ENCODE data around the gene PIGP.
"Not testable (repeated sequence)": the region's sequence is repeated elsewhere in the genome, so short reads cannot be mapped to it uniquely, and the experiment has no call there.

PIGP gene

GRCh38 chr21:37060296-37060695 lies 12.6 kb downstream of the PIGP start:
- no peak for TF ChIP-seq CTCF (IDR thresholded peaks at IDR 0.05; ENCODE audit: insufficient read depth, low read length, poor library complexity, severe bottlenecking)
- DNase-seq (ENCODE audit: extremely low read depth, insufficient read length) = no peak
- H3K36me3 ChIP-seq (ENCODE audit: control insufficient read depth, insufficient read depth, low read length) = no peaks in the 10 kb centered on the region
- H3K27me3 ChIP-seq (replicated peaks; ENCODE audit: control insufficient read depth, insufficient read depth, low read length) = no peaks in the 10 kb centered on the region
- H3K4me3 ChIP-seq (replicated peaks; ENCODE audit: low read depth, low read length) = no peak overlapping the region

- Histone ChIP-seq H3K36me3 (ENCODE audit: control insufficient read depth, insufficient read depth, low read length) (no peaks in the 10 kb centered on the region), H3K27me3 (replicated peaks; ENCODE audit: control insufficient read depth, insufficient read depth, low read length) (no peaks in the 10 kb centered on the region), H3K4me3 (replicated peaks; ENCODE audit: low read depth, low read length) (no peak overlapping the region)
- TF ChIP-seq CTCF (IDR thresholded peaks at IDR 0.05; ENCODE audit: insufficient read depth, low read length, poor library complexity, severe bottlenecking) = no peak
- no peak for DNase-seq (ENCODE audit: extremely low read depth, insufficient read length)
Measured at GRCh38 chr21:37059181-37059580, 13.7 kb downstream of the PIGP start.

GRCh38 chr21:37058261-37058660 lies 14.6 kb downstream of the PIGP start:
- Histone ChIP-seq H3K27me3 (replicated peaks; ENCODE audit: control insufficient read depth, insufficient read depth, low read length) (no peaks in the 10 kb centered on the region), H3K36me3 (ENCODE audit: control insufficient read depth, insufficient read depth, low read length) (no peaks in the 10 kb centered on the region), H3K4me3 (replicated peaks; ENCODE audit: low read depth, low read length) (no peak overlapping the region)
- no peak for TF ChIP-seq CTCF (IDR thresholded peaks at IDR 0.05; ENCODE audit: insufficient read depth, low read length, poor library complexity, severe bottlenecking)
- no peak for DNase-seq (ENCODE audit: extremely low read depth, insufficient read length)

- Histone ChIP-seq H3K36me3 (ENCODE audit: control insufficient read depth, insufficient read depth, low read length) (no peaks in the 10 kb centered on the region), H3K27me3 (replicated peaks; ENCODE audit: control insufficient read depth, insufficient read depth, low read length) (no peaks in the 10 kb centered on the region), H3K4me3 (replicated peaks; ENCODE audit: low read depth, low read length) (no peak overlapping the region)
- TF ChIP-seq CTCF (IDR thresholded peaks at IDR 0.05; ENCODE audit: insufficient read depth, low read length, poor library complexity, severe bottlenecking) = no peak
- no peak for DNase-seq (ENCODE audit: extremely low read depth, insufficient read length)
Measured at GRCh38 chr21:37057614-37058013, 15.3 kb downstream of the PIGP start.

- Histone ChIP-seq H3K4me3 (replicated peaks; ENCODE audit: low read depth, low read length) (no peak overlapping the region), H3K36me3 (ENCODE audit: control insufficient read depth, insufficient read depth, low read length) (no peaks in the 10 kb centered on the region), H3K27me3 (replicated peaks; ENCODE audit: control insufficient read depth, insufficient read depth, low read length) (no peaks in the 10 kb centered on the region)
- DNase-seq (ENCODE audit: extremely low read depth, insufficient read length) = no peak
- TF ChIP-seq CTCF (IDR thresholded peaks at IDR 0.05; ENCODE audit: insufficient read depth, low read length, poor library complexity, severe bottlenecking) = no peak
Measured at GRCh38 chr21:37055271-37055855, 17.5 kb downstream of the PIGP start.

- not testable (repeated sequence) for H3K36me3 ChIP-seq (ENCODE audit: control insufficient read depth, insufficient read depth, low read length); H3K4me3 ChIP-seq (replicated peaks; ENCODE audit: low read depth, low read length); H3K27me3 ChIP-seq (replicated peaks; ENCODE audit: control insufficient read depth, insufficient read depth, low read length); DNase-seq (ENCODE audit: extremely low read depth, insufficient read length)
Measured at GRCh38 chr21:37049741-37050140, 23.1 kb downstream of the PIGP start.

All from GM06990 (cell line).